Activated CD8-positive, alpha-beta memory T cell treated with anti-CD3 and anti-CD28 coated beads for 24 hours (primary cell): ENCODE measurements around the gene RHCE.
"Not testable (repeated sequence)": the region's sequence is repeated elsewhere in the genome, so short reads cannot be mapped to it uniquely, and the experiment has no call there.

Experiments used
- DNase-seq: peaks from one replicate; pipeline ENCODE4 v3.0.0-alpha.2; 2020

Gene RHCE

DNA sequence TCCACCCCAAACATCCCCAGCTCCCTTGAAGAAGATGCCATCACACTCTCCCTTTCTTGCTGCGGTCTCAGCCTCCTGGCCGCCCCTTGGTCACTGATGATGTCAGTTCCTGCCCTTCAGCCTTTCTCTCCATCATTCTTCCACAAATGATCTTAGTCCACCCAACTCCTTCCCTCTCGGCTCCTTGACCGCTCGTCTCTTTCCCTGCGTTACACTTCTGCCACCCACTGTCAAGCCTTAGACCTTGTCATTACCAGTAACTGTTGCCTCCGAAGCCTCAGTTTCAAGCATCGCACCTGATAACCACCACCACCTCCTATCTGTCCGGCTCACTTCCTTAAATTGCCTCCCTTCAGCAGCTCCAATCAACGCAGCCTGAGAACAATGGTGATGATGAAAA lies 23.1 kb downstream of the RHCE start:
- not testable (repeated sequence) for DNase-seq

DNA sequence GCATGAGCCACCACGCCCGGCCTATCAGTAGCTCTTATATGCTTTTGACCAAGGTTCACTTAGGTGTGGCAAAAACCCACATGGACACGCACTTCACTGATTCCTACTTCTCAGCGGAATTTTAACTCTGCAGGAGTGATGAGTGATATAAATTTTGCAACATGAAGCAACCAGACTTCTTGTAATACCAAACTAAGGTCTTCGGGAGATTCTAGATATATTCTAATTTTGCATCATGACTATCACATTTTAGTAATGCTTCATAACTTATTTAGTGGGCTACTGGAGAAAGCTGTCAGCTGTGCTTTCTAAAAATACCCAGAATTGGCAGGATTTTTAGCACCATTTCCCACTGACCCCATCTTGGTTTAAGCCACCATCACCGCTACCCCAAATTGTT lies 27.8 kb downstream of the RHCE start:
- no peak for DNase-seq

- not testable (repeated sequence) for DNase-seq
Observed at GRCh38 chr1:25389721-25390120, 30.9 kb downstream of the RHCE start.

GRCh38 chr1:25388691-25389090 lies 31.9 kb downstream of the RHCE start:
- DNase-seq: not testable (repeated sequence)

DNA sequence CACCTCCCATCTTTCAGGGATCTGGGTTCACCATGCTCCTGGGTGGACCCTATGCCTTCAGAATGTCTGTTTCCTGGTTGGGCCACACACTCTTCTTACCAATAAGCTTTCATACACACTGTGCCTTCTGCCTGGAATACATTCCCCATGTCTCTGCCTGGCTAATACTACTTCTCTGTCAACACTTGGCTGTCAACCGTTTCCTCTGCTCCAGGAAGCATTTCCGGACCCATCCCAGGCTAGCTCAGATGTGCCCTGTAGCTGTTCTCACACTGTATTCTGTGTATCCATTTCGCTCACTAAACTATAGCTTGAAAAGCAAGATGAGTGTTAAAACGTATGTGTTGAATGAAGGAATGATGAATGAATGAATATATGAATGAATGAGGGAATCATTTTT lies 33.5 kb downstream of the RHCE start:
- not testable (repeated sequence) for DNase-seq

DNA sequence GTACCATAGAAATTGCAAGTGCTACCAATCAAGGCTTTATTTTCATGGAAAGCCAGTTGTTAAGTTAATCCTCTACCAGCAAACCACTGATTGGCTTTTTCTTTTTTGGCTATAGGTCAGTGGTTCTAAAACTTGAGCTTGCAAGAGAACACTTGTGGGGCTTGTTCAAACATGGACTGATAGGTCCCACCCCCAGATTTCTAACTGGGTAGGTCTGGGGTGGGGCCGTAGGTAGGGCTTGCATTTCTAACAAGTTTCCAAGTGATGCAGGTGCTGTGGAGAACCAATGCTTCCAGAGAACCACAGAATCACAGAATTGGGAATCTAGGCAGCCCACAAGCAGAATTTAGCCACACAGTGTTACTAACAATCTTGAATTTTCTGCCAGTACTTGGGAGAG lies 36.8 kb downstream of the RHCE start:
- DNase-seq: not testable (repeated sequence)

DNA sequence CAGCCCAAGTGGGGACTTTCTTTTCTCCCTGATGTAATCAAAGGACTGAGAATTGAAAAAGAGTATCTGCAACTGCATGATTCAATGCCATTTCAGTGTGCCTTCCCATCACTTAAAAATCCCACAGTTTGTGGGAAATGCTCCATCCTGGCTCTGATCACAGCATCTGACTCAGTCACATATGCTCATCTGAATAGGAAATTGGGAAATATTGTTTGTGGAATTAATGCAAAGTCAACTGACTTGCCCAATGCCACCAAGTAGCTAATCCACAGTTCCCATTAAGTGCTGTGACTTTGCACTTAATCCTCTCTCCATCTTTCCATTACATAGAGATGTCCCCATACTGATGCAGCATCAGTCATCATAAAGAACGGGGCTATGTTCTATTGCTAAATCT lies 37.5 kb downstream of the RHCE start:
- not testable (repeated sequence) for DNase-seq

DNA sequence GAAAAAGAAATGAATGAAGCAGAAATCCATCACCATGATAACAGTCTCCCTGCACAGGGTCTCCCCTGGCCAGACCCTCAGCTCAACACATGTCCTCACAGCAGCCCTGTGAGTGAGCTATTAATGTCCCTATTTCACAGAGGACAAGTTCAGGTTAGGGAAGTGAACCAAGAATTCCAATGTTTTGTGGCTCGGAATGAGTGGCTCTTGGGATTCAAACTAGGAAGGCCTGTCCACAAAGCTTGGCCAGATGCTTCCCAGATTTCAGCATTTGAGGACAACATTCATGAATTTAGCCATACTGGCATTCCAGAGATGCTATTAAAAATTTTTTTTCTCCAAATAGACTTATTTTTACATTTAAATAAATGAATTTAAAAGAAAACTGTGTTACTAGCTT lies 38.1 kb downstream of the RHCE start:
- not testable (repeated sequence) for DNase-seq

GRCh38 chr1:25378367-25378766 lies 42.3 kb downstream of the RHCE start:
- not testable (repeated sequence) for DNase-seq

DNA sequence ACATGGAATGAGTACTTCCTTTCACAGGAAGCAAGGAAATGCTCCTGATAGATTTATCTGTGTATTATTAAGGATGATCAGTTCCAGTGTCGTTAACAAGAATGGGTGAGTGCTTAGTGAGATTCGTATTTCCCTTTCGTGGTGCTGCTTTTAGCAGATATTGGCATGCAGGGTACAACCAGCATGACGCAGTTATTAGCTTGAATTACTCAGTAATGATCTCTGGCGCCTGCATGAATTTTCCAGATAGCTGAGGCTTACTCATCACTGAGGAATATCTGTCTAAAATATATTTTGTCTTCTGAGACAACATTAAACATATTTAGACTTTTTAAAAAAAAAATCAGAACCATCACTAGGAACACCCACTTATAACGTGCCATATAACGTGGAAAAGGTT lies 48.9 kb downstream of the RHCE start:
- DNase-seq: not testable (repeated sequence)

GRCh38 chr1:25369691-25370271 lies 50.8 kb downstream of the RHCE start:
- not testable (repeated sequence) for DNase-seq

GRCh38 chr1:25369241-25369640 lies 51.4 kb downstream of the RHCE start:
- no peak for DNase-seq

DNA sequence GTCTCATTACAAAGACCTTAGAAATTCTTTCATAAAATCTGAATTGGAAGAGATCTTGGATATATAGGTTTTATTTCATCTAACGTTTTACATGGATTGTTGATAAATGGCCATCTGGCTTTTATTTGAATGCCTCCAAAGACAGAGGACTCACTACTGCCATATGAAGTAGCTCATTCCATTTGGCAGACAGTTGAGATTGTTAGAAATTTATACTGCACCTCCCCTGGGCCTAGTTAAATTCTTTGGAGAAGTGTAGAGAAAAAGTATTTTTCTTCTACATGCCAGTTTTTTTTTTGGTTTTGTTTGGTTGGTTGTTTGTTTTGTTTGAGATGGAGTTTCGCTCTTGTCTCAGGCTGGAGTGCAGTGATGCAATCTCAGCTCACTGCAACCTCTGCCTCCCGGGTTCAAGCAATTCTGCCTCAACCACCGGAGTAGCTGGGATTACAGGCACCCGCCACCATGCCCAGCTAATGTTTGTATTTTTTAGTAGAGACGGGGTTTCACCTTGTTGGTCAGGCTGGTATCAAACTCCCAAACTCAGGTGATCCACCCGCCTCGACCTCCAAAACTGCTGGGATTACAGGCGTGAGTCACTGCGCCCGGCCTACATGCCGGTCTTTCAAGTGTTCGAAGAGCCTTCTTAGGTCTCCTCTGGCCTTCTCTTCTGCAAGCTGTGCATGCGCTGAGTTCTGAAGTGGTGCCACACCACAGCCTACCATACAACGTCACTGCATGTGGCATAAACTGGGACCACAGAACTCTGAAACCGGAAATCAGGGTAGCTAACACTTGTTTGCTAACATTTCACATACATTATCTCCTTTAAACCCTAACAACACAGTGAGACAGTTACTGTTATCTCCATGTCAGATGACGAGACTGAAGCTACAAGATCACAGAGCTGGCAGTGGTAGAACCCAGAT lies 57.7 kb downstream of the RHCE start:
- not testable (repeated sequence) for DNase-seq

DNA sequence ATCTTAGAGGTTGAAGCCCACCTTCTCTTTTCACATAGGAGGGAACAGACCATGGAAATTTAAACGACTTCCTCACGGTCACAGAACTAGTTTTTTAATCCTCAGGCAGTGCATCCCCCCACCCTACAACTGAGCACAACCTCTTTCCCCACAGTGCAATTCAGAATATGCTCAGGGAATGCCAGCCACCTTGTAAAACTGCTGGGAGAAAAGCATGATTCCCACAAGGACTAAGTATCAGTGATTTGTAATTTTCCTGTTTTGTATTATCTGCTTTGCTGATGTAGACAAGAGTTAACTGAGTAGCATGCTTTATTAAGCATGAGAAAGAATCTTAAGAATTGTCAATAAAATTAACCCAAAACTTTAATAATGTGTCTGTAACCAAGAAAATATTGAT lies 58.7 kb downstream of the RHCE start:
- no peak for DNase-seq

DNA sequence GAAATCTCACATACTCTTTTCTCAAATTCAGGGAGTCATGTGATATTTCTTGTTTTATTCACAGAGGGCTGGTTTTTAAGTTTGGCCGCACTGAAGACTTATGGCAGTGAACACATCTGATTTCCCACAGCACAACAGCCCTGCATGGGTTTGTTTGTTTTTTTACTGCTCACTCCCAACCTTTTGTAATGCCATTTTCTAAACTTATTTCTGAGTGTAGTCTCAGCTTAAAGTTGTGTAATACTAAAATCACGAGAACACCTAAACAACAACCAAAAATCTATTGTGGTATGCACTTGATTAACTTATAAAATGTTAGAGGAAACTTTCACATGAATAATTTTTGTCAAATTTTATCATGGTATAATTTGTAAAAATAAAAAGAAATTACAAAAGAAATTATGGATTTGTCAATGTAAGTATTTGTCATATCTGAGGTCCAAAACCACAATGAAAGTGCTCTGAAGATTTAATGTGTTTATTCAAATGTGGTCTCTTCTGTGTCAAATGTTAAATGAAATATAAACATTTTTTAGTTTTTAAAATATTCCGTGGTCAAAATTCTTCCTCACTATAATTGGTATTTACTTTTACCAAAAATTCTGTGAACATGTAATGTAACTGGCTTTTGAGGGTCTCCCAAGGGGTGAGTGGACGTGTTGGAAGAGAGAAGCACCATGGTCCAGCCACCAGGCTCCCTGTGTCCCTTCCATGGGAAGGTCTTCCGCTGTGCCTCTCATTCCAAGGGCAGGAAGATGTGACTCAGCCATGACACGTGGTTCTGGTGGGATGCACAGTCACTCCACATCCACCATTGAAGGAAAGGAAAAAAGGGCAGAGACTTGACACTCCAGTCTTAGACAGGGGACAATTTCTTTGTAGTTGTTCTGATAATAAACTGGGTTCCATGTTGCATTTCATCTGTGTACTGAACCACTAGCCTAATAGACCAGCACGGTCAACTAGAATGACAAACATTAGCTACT lies 59.7 kb downstream of the RHCE start:
- DNase-seq: no peak

DNA sequence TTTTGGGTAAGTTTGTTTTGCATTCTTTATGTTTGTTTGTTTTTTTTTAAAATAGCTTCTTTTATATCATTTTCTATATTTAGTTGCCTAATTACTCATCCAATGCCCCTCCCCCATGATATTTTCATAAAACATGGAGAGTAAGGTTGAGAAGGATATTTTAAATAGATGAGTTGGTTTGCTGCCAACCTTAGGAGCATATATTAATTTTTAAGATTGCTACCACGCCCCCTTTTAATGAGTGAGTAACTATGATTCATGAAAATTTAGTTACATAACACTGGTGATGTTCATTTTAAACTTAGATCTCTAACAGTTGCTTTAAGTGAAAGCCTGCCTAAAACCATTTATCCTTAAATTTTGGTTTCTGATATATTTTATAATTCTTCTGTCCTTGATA lies 63.8 kb downstream of the RHCE start:
- DNase-seq: no peak

- no peak for DNase-seq
Observed at GRCh38 chr1:25356441-25356840, 64.2 kb downstream of the RHCE start.

GRCh38 chr1:25355841-25356395 lies 64.7 kb downstream of the RHCE start:
- DNase-seq: no peak

GRCh38 chr1:25349606-25350005 lies 71.0 kb downstream of the RHCE start:
- DNase-seq: no peak

DNA sequence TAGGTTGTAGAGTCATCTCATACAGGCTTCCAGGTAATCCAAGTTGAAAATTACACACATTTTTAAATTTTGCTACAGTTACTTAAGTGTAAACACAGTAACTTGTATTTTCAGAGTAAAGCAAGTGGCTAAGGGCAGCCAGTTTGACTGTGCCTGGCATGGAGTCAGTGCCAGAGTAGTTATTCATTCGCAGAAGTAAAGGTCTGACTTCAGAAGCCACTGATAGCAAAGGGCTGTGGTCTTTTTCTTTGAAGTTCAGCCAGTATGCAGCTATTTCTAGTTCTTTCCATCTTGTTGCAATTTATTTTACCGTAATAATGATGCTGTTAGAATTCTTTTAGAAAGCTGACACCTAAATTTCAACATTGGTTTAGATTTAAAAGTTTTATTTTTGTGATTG lies 73.1 kb downstream of the RHCE start:
- DNase-seq: no peak

DNA sequence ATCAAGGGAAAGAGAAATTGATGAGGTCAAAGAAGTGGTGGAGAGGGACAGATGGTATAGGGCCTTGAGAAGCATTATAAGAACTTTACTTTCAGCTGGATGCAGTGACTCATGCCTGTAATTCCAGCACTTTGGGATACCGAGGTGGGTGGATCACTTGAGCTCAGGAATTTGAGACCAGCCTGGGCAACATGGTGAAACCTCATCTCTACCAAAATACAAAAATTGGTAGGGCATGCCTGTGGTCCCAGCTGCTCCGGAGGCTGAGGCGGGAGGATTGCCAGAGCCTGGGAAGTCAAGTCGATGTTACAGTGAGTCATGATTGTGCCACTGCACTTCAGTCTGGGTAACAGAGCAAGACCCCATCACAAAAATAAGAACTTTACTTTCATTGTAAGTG lies 76.8 kb downstream of the RHCE start:
- DNase-seq: no peak

- DNase-seq: no peak
Observed at GRCh38 chr1:25342846-25343245, 77.8 kb downstream of the RHCE start.

GRCh38 chr1:25341746-25342145 lies 78.9 kb downstream of the RHCE start:
- DNase-seq: no peak
